Memory B cell (primary cell): Measurements from ENCODE around the gene DNAI1.
A peak's percentile ranks its signal among the peaks of the same experiment; 100 is the strongest.
"Not testable (repeated sequence)": the region's sequence is repeated elsewhere in the genome, so short reads cannot be mapped to it uniquely, and the experiment has no call there.

Experiments
- ATAC-seq: fragments of 150-1000 bp; cut with Tn5 transposase; 2 replicates; pipeline ENCODE4 v1.10.0; 2021; ENCODE audit warnings: low read depth, mild to moderate bottlenecking, moderate library complexity
- DNase-seq, 2 donors: peaks; one replicate each; pipeline ENCODE4 v3.0.0; 2022; ENCODE audit warnings: low spot score in 2 of 2
- H3K27ac Mint-ChIP-seq: one replicate; pipeline ENCODE4 v1.8.0; 2022; ENCODE audit warnings: mild to moderate bottlenecking, moderate library complexity, mixed read lengths
- H3K27me3 Mint-ChIP-seq: one replicate; pipeline ENCODE4 v1.8.0; 2022; ENCODE audit warnings: mixed read lengths
- H3K36me3 Mint-ChIP-seq: one replicate; pipeline ENCODE4 v1.8.0; 2022; ENCODE audit warnings: mild to moderate bottlenecking, mixed read lengths
- H3K4me1 Mint-ChIP-seq: one replicate; pipeline ENCODE4 v1.8.0; 2022; ENCODE audit warnings: mixed read lengths
- H3K4me3 Mint-ChIP-seq: one replicate; pipeline ENCODE4 v1.8.0; 2022; ENCODE audit warnings: mild to moderate bottlenecking, moderate library complexity, mixed read lengths
- H3K9me3 Mint-ChIP-seq: one replicate; pipeline ENCODE4 v1.8.0; 2022; ENCODE audit warnings: mixed read lengths

Gene DNAI1

GRCh38 chr9:34458959-34459340, 345 bp downstream of the DNAI1 start:
- Mint-ChIP-seq H3K27ac (no peak overlapping the region), H3K9me3 (no peaks in the 10 kb centered on the region), H3K4me1 (peaks cover 15% of the 10 kb centered on the region), H3K4me3 (peak overlapping the region; percentile 86), H3K36me3 (no peaks in the 10 kb centered on the region), H3K27me3 (peaks cover 6% of the 10 kb centered on the region)
- ATAC-seq (no peak), DNase-seq (no peak)

GRCh38 chr9:34459356-34459755, 751 bp downstream of the DNAI1 start:
- DNase-seq (no peak), ATAC-seq (no peak)
- Mint-ChIP-seq H3K36me3 (no peaks in the 10 kb centered on the region), H3K4me3 (peak overlapping the region; percentile 86), H3K9me3 (no peaks in the 10 kb centered on the region), H3K27me3 (peaks cover 6% of the 10 kb centered on the region), H3K4me1 (peaks cover 15% of the 10 kb centered on the region), H3K27ac (no peak overlapping the region)

GRCh38 chr9:34459941-34460340, 1.3 kb downstream of the DNAI1 start:
- no peak for ATAC-seq
- Mint-ChIP-seq H3K27me3 (peaks cover 6% of the 10 kb centered on the region), H3K9me3 (no peaks in the 10 kb centered on the region), H3K36me3 (no peaks in the 10 kb centered on the region), H3K4me3 (no peak overlapping the region), H3K4me1 (peaks cover 15% of the 10 kb centered on the region), H3K27ac (no peak overlapping the region)
- DNase-seq, result no peak

- Mint-ChIP-seq H3K9me3 (no peaks in the 10 kb centered on the region), H3K27ac (no peak overlapping the region), H3K36me3 (no peaks in the 10 kb centered on the region), H3K4me1 (peaks cover 7% of the 10 kb centered on the region), H3K27me3 (peaks cover 8% of the 10 kb centered on the region), H3K4me3 (no peak overlapping the region)
- DNase-seq, result no peak
- ATAC-seq, result no peak
Observed at GRCh38 chr9:34463098-34463900, 4.7 kb downstream of the DNAI1 start.

GRCh38 chr9:34463901-34464232, 5.3 kb downstream of the DNAI1 start:
- no peaks in the 10 kb centered on the region for H3K9me3 Mint-ChIP-seq
- H3K4me3 Mint-ChIP-seq, result no peak overlapping the region
- ATAC-seq (no peak), DNase-seq (no peak)
- H3K36me3 Mint-ChIP-seq, result no peaks in the 10 kb centered on the region
- H3K27me3 Mint-ChIP-seq, result peaks cover 8% of the 10 kb centered on the region
- H3K27ac Mint-ChIP-seq, result no peak overlapping the region
- peaks cover 7% of the 10 kb centered on the region for H3K4me1 Mint-ChIP-seq

GRCh38 chr9:34464571-34464970, 6.0 kb downstream of the DNAI1 start:
- Mint-ChIP-seq H3K36me3 (no peaks in the 10 kb centered on the region), H3K27ac (no peak overlapping the region), H3K4me1 (peaks cover 3% of the 10 kb centered on the region), H3K27me3 (peaks cover 6% of the 10 kb centered on the region), H3K9me3 (no peaks in the 10 kb centered on the region), H3K4me3 (no peak overlapping the region)
- ATAC-seq (no peak), DNase-seq (no peak)

- ATAC-seq (no peak), DNase-seq (no peak)
- Mint-ChIP-seq H3K36me3 (no peaks in the 10 kb centered on the region), H3K27ac (no peak overlapping the region), H3K9me3 (no peaks in the 10 kb centered on the region), H3K4me3 (no peak overlapping the region), H3K27me3 (peaks cover 6% of the 10 kb centered on the region), H3K4me1 (no peaks in the 10 kb centered on the region)
Observed at GRCh38 chr9:34465468-34465867, 6.9 kb downstream of the DNAI1 start.

GRCh38 chr9:34475097-34475496, 16.5 kb downstream of the DNAI1 start:
- Mint-ChIP-seq H3K4me3 (no peak overlapping the region), H3K4me1 (no peaks in the 10 kb centered on the region), H3K27ac (no peak overlapping the region), H3K9me3 (no peaks in the 10 kb centered on the region), H3K36me3 (no peaks in the 10 kb centered on the region), H3K27me3 (peaks cover 10% of the 10 kb centered on the region)
- ATAC-seq (no peak), DNase-seq (no peak)

- Mint-ChIP-seq H3K27me3 (peaks cover 13% of the 10 kb centered on the region), H3K36me3 (no peaks in the 10 kb centered on the region), H3K27ac (no peak overlapping the region), H3K4me1 (no peaks in the 10 kb centered on the region), H3K4me3 (no peak overlapping the region), H3K9me3 (no peaks in the 10 kb centered on the region)
- ATAC-seq, result no peak
- no peak for DNase-seq
Observed at GRCh38 chr9:34477541-34477940, 18.9 kb downstream of the DNAI1 start.

GRCh38 chr9:34479431-34479866, 20.8 kb downstream of the DNAI1 start:
- no peak overlapping the region for H3K27ac Mint-ChIP-seq
- DNase-seq (no peak), ATAC-seq (no peak)
- no peaks in the 10 kb centered on the region for H3K36me3 Mint-ChIP-seq
- no peak overlapping the region for H3K4me3 Mint-ChIP-seq
- H3K27me3 Mint-ChIP-seq, result peaks cover 13% of the 10 kb centered on the region
- no peaks in the 10 kb centered on the region for H3K9me3 Mint-ChIP-seq
- H3K4me1 Mint-ChIP-seq, result no peaks in the 10 kb centered on the region

- H3K4me1 Mint-ChIP-seq, ATAC-seq, H3K27ac Mint-ChIP-seq, H3K4me3 Mint-ChIP-seq, H3K9me3 Mint-ChIP-seq, DNase-seq, H3K36me3 Mint-ChIP-seq: not testable (repeated sequence)
- H3K27me3 Mint-ChIP-seq, result peaks cover 10% of the 10 kb centered on the region
Observed at GRCh38 chr9:34481620-34482019, 23.0 kb downstream of the DNAI1 start.

GRCh38 chr9:34482746-34483145, 24.1 kb downstream of the DNAI1 start:
- ATAC-seq, H3K27ac Mint-ChIP-seq, H3K4me1 Mint-ChIP-seq, H3K9me3 Mint-ChIP-seq, H3K36me3 Mint-ChIP-seq, H3K4me3 Mint-ChIP-seq, DNase-seq: not testable (repeated sequence)
- H3K27me3 Mint-ChIP-seq, result peaks cover 13% of the 10 kb centered on the region

GRCh38 chr9:34484678-34485077, 26.1 kb downstream of the DNAI1 start:
- Mint-ChIP-seq H3K36me3 (no peaks in the 10 kb centered on the region), H3K4me1 (no peaks in the 10 kb centered on the region), H3K9me3 (no peaks in the 10 kb centered on the region), H3K4me3 (no peak overlapping the region), H3K27ac (no peak overlapping the region), H3K27me3 (peaks cover 13% of the 10 kb centered on the region)
- DNase-seq (no peak), ATAC-seq (no peak)

- Mint-ChIP-seq H3K27ac (no peak overlapping the region), H3K36me3 (no peaks in the 10 kb centered on the region), H3K9me3 (no peaks in the 10 kb centered on the region), H3K27me3 (peaks cover 18% of the 10 kb centered on the region), H3K4me1 (no peaks in the 10 kb centered on the region), H3K4me3 (no peak overlapping the region)
- DNase-seq (no peak), ATAC-seq (no peak)
Observed at GRCh38 chr9:34485822-34486221, 27.2 kb downstream of the DNAI1 start.

GRCh38 chr9:34486572-34486971, 28.0 kb downstream of the DNAI1 start:
- H3K27ac Mint-ChIP-seq, result no peak overlapping the region

More at GRCh38 chr9:34486572-34486971, 28.0 kb downstream of the DNAI1 start:
- no peaks in the 10 kb centered on the region for H3K9me3 Mint-ChIP-seq
- ATAC-seq, result no peak
- DNase-seq, result no peak
- no peaks in the 10 kb centered on the region for H3K36me3 Mint-ChIP-seq
- H3K27me3 Mint-ChIP-seq, result peaks cover 21% of the 10 kb centered on the region
- no peak overlapping the region for H3K4me3 Mint-ChIP-seq
- no peaks in the 10 kb centered on the region for H3K4me1 Mint-ChIP-seq
